ENCODE results near the gene UST.
"Not testable (repeated sequence)": the region's sequence is repeated elsewhere in the genome, so short reads cannot be mapped to it uniquely, and the experiment has no call there.

Gene UST

DNA sequence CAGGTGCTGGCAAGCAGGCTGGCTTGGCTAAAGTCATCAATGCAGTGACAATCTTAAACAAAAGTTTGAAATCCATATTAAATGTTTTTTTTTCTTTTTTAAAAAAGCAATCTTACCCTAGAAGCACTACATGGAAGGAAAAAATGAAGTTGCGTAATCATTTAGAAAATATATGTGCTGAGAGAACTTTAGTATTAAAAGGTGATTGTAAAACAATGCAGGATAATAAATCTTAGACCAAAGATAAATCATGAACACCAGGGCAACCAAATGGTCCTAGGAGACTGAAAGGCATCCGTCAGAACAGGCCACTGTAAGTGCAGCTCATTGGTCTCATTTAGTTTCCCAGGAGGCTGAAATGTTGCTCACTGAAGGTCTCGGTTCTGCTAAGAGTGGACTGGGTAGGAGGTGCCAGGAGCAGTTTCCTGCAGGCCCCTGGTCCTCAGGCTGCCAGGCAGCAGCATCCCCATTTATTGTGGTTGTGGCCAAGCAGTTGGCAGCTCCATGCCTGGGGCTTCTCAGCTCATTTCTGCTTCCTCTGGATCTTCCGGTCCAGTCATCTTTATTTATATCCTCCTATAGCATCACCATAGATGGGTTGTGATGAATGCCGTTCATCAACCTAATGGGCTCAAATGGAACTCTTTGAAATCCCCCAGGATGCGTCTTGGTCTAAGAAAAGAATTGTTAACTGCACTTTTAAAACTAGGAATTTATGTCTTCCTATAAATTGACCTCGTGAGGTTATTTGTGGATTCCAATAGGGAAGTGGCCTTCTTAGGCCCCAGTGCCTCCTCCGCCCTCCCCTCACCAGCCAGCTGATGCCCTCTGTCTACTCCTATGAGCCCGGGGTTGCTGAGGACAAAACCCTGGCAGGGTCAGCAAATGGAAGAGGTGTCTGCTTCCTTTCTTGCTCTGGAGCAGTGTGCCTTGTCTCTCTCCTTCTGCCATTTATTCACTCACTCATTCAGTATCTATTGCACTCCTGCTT, 269.0 kb downstream of the UST start:
- peak; percentile 56 to 71 for DNase-seq

- no peak for DNase-seq
These were observed 269.9 kb downstream of the UST start for GRCh38 chr6:149016716-149017115.

- DNase-seq: no peak
These were observed 273.5 kb downstream of the UST start for GRCh38 chr6:149020319-149020718.

DNA sequence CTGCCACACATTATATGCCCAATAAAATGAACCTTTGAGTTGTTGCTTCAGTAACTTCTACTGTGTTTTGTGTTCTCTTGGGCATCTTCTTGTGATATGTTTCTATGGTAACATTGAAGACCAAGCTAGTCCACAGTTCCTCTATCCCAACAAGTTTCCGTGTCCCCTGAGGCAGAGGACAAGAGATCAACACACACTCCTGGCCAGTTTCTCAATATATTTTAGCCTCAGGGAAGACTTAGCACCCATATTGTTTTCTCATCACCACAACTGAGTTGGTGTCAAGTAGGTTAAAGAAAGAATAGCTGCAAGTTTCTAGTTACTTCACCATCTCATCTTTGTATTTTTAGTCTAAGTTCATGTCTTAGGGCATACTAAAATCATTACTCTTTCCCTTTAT, 277.5 kb downstream of the UST start:
- no peak for DNase-seq

DNA sequence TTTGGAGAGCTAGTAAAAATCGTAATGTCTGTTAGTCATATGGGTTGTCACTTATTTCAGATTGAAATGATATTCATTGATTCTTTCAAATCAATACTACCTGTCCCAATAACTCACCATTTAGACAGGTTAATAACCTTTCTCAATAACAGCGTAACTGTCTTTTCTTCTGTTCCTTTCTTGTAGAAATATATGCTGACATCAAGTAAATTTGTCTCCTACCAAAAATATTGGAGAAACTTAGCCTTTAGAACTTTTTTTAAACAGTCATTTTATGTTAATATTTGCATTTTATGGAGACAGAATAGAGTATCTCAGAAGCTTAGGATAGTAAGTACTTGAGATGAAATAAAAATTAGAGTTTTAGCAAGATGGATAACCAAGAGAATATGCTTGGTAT, 278.2 kb downstream of the UST start:
- no peak for DNase-seq

DNA sequence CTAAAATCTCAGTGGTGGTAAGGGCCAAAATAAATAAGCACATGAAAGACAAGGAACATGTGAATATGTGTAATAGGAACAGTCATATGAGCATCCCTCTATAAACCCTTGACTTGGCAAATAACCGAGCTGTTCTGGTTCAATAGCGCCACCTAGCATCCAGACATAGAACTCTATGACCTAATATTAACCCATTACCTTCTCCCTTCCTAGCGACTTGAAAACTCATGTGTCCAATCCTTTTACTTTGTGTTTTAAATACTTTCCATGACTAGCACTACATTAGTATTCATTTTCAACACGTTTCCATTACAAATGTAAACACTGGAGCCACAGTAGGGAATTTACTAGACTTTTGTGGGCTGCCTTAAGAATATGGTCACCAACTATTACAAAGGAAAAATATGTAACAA, 279.7 kb downstream of the UST start:
- DNase-seq: peak; percentile 55 to 66

- no peak for DNase-seq
These were observed 280.7 kb downstream of the UST start for GRCh38 chr6:149027484-149027883.

DNA sequence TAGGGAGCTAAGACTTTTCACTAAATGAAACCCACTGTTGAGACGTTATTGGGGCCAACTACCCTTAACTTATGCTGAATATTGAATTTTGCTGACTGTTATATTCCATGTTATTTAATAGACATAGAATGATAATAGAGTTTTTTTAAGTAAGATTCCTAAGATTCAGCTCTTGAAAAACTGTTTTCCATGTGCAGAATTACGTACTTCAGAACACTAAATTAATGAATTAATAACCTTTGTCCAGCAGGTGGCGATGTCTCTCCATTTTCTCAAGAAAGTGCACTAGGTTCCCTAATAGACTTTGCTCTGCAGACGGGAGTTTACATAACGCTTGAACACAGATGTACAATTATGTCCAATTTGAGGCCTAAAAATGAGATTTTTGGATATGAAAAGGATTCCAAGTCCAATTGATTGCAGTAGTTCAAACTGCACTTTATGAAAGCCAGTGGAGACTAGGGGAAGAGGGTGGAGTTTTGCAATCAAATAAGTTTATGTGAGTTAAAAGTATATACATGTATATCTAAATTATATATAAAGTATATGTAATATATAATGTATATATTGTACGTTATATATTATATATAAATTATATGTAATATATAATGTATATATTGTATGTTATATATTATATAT, 282.1 kb downstream of the UST start:
- DNase-seq: peak; percentile 76 to 97

GRCh38 chr6:149031201-149031858, 284.5 kb downstream of the UST start:
- DNase-seq: no peak

DNA sequence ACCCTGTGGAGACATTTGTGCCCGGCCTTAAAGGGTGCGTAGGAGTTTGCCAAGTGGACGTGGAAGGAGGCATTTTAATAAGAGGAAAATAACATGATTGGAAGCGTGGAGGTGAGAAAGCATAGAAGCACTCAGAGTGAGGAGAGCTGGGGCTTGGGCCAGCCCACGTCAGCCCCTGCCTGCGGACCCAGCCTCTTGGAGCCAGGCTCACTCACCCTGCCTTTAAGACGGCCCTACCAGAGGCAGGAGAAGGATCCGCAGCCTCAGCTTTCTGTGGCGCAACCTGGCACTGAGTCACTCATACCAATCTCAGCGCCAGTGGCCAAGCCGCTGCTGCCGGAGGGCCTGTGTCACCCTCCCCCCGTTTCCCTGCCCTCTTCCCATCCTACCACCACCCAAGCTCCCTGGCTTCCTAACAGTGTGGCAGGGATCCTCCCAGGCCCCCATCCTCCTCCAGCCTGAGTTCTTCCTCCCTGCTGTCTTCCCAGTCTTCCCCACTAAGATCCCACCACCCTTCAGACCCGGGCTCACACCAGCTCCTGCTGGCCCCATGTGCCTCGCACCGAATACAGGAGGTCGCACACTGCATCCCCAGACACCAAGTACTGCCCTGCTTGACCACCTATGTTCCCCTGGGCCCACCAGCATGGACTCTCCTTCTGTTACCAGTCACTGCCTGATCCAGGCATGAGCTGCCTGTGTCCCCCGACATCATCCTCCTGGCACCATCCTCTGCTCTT, 285.2 kb downstream of the UST start:
- peak in 1 of 2 donors; percentile 45 for DNase-seq

GRCh38 chr6:149032599-149033405, 286.0 kb downstream of the UST start:
- DNase-seq: peak; percentile 97 to 98

DNA sequence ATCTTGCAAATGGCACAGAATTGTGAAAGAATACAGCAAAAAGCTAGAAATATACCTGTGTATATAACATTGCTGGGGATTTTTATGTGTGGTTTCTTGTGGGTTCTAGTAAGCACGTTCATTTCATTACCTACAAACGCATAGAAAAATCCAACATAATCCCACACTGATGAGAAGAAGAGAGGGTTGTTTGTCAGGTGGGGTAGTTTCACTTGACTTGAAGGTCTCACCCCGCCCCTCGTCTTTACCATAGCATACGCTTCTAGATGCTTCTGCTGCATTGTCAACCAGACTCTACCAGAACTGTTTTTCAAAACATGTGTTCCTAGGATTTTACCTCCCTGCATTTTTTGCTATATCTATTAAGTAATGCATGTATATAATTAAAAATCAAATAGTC, 286.6 kb downstream of the UST start:
- DNase-seq: no peak

- no peak for DNase-seq
These were observed 288.9 kb downstream of the UST start for GRCh38 chr6:149035766-149036165.

DNA sequence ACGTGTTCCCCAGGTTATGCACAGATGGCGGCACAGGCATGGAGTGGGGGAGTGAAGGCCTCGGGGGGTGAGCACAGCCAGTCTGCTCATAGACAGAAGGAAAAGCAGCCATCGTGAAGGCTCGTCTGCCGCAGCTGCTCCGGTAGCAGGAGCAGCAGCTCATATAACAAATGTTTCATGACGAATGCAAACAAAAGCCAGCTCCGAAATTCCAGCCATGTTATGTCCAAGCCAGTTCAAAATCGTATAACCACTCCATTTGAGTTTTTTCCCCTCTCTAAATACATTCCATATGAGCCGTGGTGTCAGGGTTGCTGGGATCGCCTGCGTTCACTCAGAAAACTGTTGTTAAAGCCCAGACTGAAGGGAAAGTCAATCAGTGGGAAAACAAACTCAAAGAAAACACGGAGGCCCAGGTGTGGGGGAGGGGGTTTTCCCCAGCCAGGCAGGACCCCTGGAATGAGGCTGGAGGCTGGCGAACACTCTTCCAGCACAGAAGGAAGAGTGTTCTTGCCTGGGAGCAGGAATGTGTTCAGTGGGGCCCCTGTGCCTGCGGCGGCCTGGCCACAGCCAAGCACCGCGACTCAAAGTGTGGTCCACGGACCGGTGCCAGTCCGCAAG, 290.3 kb downstream of the UST start:
- DNase-seq: no peak

DNA sequence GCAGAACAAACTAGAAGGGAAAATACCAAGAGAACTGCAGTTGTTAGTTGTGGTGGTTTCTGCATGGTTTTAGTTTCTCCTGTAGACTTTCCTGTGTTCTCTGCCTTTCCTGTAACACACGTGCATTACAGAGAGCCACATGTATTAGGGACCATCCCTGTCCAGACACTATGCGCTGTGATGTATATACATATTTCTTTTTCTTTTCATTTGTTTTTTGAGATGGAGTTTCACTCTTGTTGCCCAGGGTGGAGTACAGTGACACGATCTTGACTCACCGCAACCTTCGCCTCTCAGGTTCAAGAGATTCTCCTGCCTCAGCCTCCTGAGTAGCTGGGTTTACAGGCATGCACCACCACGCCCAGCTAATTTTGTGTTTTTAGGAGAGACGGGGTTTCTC, 292.2 kb downstream of the UST start:
- DNase-seq: not testable (repeated sequence)

GRCh38 chr6:149041953-149042352, 295.1 kb downstream of the UST start:
- DNase-seq: no peak

DNA sequence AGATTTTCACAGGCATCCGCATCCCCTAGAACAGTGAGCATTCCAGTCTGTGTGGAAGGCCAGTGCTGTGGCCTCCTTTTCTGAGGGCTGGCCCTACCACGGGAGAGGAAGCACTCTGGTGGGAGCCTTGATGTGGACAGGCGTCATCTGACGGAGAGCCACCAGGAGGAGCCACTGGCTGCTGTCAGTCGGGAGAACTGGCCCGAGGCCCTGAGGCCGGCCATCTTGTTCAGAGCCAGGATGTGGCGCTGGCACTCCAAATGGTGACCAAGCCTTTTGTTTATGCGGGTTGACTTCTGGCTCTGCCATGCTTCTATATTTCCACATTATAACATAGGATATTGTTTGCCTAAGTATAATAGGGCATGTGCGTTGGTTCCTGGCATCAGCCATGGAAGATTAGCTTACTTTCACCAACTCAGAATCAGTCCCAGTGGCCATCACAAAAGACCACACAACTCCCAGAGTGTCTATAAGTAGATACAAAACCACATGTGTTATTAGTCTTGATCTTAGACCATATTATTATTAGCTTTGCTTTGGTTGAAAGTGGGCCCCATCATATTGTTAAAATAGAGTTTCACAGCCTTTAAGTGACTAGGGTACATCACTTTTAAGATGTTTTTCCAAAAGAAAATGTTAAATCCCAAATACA, 296.8 kb downstream of the UST start:
- DNase-seq: no peak

GRCh38 chr6:149044528-149044927, 297.7 kb downstream of the UST start:
- no peak for DNase-seq

DNA sequence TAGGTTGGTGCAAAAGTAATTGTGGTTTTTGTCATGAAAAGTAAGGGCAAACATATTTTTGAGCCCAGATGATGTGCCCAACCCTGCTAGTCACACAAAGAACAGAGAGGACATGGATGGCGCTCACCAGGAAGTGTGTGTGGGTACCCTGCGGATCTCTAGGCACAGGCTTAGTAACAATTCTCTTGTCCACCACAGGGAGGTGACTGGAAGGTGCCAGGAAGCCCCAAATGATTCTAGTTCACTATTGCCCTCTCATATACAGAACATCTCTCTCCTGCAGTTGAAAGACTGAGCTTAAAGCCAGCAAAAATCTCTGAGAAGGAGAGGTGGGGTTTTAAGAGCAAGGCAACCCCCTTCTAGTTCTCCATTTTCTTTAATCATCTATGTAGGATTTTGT, 298.6 kb downstream of the UST start:
- DNase-seq: no peak

- DNase-seq: no peak
These were observed 299.5 kb downstream of the UST start for GRCh38 chr6:149046164-149046821.

All from inflammatory macrophage treated with lipopolysaccharide for 1 hour (primary cell).